HG03108 (cell line): ENCODE data around the gene ADAMTS7.
"Not testable (repeated sequence)": the region's sequence is repeated elsewhere in the genome, so short reads cannot be mapped to it uniquely, and the experiment has no call there.

Experiments used
- ATAC-seq: cut with Tn5 transposase; IDR thresholded peaks from one replicate; pipeline ENCODE4 v1.9.1; 2021; ENCODE audit warnings: moderate library complexity; ENCODE audit not compliant: unreplicated experiment

Gene ADAMTS7

DNA sequence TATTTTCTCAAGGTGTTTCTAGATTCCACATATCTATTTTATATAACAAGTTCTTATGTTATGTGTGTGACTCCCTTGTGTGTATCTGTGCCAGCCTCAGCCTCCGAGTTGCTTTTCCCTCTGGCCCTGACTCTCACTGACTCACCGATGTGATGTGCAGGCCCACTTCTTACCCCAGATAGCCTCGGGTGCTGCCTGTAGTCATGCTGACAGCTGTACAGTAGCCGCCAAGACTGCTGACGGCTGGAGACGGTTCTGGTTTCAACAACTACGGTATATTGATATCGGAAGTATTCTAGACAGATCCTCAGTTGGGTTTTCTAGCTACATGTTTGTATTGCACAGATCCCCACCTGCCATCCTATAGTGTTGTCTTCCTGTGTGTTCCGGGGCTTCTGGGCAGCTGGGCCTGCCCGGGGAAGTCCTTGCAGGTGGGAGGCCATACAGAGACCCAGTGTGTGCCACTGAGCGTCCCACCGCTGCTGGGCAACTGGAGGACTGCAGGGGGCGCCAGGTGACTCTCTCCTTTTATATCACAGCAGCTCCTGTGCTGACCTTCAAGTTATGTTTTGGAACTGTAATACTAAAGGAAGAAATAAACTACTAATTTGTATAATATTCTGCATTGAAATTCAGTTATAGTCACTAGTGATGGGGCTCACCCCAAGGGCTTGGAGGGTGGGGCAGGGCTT lies 55.2 kb downstream of the ADAMTS7 start:
- ATAC-seq, result peak; percentile 17

DNA sequence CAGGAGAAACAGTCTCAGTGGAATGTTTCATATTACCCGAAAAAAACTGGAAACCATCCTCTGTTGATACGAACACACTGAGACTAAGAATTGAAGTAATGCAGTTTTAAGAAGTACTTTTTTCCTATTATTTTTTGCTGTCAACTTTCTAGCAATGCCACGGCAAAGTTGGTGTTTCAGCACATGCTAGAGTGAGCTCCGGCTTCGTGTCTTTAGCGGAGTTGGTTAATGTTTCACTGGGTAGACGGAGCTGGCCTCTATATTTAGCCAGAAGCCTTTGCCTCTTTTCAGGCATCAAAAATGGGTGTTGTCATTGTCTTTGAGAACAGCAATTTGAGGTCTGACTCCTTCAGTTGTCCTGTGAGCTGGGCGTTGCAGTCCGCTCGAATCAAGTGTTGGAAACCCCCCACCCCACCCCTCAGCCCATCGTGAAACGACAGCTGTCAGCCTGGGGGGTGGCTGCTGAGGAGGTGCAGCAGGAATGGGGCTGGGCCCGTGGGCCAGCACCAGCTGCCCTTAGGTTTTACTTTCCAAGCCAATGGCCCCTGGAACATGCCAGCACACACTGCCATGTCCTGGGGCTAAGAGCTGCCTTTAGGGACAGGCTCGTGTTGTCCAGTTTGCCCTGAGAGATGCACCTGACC lies 56.5 kb downstream of the ADAMTS7 start:
- not testable (repeated sequence) for ATAC-seq

DNA sequence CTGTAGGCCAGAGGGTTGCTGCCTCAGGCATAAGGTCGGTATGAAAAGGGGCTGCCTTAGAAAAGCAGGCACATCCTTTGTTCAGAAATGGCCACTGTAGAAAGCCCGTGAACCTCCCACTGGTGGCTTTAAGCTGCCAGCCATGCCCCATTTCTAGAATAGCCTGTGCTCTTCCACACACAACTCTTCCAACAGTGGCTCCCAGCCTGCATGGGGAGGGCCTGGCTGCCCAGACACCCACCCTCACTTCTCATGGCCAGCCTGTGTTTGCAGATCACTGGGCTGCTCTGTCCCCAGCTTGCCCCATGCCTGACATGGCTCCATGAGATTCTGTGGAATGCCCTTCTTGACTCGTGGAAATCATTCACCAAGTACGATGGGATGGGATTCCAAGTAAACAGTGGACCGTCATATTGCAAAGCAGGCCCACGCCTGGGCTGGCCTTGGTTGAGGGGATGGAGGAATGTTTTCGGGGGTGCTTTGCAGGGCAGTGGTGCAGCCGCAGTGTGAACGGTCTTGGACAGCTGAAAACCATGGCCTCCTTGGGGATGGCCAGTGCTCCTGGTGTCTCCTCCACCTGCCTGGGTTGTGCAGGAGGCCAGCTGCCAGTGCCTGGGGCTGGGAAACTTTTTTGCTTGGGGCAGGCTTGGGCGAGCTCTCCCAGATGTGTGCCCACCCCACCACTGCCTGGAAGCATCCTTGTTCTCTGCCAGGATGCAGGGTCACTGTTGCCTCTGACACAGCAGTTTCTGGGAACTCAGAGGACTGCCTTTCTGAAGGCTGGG lies 57.3 kb downstream of the ADAMTS7 start:
- not testable (repeated sequence) for ATAC-seq

DNA sequence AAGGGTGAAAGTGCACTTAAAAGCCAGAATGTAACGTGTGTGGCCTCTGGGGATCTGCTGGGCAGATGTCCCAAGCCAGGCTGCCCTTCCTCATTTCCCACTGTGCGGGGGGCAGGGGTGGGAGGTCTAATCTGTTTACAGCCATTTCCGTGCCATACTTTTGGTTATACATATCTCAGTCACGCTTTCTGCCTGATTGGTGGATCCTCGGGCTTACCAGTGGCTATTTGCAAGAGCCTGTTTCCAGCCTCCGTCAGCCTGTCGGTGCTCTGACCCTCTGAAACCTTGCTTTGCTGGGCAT lies 58.0 kb downstream of the ADAMTS7 start:
- not testable (repeated sequence) for ATAC-seq

DNA sequence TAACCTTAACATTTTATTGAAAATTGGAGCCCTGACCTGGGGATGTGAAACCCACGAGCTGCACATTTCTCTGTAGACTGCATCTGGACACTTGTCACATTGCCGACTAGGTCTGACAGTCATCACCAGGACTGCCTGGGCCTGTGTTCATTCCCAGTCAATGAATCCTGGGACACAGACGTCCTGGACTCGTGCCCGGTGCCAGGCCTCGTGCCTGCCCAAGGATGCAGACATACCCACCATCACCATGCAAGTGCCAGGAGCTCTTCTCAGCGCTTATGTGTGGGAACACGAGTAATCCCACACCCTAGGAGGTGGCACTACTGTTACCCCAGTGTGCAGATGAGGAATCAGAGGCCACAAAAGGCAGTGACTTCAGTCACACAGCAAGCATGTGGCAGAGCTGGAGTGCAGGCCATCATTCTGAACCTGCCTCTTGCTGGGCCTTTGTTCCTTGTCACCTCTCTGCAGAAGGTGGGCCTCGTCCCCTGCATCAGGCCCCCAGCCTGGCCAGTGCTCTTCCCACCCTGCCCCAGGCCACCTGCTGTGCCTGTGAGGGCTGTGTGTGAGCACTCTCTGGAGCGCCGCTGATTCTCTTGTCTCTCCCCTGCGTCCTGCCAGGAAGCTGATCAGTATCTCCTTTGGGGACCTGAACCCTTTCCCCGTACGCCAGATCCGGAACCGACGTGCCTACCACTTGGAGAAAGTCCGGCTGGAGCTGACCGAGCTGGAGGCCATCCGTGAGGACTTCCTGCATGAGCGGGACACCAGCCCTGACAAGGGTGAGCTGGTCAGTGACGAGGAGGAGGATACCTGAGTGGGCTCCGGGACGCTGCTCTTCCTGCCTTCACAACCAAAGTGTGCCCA lies 58.5 kb downstream of the ADAMTS7 start:
- no peak for ATAC-seq

DNA sequence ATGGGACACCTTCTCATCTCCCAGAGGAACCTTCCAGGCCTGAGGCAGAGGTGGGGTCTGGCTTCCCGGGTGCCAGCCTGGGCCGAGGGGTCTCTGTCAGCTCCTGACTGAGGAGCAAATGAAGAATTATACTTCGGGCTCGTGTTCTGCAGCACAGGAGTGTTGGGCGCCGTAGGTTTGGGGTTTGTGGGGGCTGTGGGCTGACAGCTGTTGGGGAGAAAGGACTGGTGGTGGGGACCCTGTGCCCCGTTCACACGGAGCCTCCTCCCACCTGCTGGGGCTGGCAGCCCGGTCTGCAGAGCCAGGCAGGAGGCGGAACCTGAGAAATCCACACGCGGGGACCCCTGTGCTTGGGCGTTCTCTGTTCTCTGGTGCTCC lies 59.7 kb downstream of the ADAMTS7 start:
- no peak for ATAC-seq

DNA sequence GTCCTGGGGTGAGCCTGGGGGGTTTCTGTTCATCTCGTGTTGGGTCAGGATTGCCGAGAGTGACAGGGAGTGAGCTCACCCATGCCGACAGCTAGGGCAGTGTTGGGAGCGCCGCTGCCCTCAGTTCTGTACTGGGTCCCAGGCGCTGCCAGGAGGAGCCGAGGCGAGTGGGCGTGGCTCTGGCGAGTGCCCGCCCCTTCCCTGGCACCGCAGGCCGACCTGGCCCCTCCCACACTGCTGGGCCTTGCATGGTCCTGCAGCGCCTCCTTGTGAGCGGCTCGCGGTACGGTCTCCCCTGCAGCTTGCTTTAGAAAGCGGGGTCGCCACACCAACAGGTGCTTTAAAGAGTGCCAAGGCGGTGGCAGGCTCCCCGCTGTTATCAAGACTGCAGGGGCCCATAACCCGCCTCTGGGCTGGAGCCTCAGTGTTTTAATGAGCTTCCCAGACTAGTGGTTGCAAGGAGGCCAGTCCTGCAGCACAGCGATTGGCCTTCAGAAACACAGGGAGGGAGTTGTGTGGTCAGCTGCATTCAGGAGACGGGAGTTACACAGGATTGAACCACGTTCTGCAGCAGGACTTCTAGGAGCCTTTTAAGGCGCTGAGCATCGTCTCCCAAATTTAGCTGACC lies 60.2 kb downstream of the ADAMTS7 start:
- ATAC-seq, result peak; percentile 86

DNA sequence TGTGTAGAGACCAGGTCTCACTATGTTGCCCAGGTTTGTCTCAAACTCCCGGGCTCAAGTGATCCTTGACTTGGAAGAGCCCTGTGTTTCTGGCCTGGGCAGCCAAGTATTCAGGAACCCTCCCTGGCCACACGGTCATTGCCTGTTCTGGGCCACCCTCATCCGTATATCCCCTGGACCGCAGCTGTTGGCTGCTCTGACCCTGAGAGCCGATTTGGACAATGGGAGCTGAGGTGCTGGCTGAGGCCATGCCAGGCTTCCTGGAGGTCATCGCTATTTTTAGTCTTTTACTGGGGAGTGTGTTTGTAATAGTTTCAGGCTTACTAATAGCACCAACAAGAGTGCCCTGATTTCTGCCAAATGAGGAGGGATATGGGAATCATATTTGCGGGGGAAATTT lies 60.7 kb downstream of the ADAMTS7 start:
- ATAC-seq, result no peak

DNA sequence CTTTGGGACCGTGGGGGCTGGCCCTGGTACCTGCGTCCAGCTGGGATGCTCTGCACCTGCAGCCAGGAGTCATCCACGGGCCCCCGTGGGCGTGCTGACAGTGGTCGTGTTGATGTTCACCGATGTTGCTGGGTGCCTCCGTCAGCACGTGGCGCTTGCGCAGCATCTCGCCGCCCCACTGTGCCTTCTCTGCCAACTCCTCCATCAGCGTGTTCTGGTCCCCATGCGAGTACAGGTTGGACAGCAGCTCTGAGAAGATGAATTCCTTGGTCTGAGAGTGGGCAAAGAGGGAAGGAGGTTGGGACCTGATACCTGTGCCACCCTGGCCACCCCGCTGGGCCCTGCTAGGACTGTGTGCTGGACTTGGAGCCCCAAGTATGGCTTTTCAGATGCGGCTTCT lies 61.4 kb downstream of the ADAMTS7 start:
- ATAC-seq, result no peak

DNA sequence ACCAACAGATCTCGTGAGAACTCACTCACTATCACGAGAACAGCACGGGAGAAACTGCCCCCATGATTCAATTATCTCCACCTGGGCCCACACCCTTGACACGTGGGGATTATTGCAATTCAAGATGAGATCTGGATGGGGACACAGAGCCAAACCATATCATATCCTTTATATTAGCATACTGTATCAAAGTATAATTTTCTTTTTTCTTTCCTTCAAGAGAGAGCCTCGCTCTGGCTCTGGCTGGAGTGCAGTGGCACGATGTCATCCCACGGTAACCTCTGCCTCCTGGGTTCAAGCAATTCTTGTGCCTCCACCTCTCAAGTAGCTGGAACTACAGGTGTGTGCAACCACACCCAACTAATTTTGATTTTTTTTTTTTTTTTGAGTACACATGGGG lies 63.4 kb downstream of the ADAMTS7 start:
- not testable (repeated sequence) for ATAC-seq

DNA sequence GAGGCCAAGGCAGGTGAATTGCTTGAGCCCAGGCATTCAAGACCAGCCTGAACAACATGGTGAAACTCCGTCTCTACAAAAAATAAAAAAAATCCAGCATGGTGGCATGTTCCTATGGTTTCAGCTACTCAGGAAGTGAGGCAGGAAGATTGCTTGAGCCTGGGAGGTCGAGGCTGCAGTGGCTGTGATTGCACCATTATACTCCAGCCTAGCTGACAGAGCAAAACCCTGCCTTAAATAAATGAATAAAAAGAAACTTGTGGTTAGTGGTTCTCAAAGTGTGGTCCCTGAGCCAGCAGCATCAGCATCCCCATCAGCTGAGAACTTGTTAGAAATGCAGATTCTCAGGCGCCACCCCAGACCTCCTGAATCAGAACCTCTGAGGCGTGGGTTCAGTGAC lies 69.6 kb downstream of the ADAMTS7 start:
- not testable (repeated sequence) for ATAC-seq

DNA sequence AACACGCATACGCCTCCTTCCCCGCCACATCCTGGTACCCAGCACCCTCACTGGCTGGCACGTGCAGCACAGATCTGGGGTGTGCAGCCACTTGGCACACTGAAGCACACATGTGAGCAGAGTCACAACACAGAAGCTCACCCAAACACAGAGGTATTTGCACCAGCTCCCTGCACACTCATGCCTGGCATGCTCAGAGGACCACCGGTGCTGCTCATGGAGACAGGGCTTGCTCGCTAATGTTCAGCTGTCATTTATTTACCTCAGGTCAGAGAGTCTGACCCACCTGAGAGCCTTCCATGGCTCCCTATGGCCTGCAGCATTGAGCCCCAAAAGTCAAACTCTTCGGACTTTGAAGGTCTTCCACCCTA lies 70.4 kb downstream of the ADAMTS7 start:
- no peak for ATAC-seq

DNA sequence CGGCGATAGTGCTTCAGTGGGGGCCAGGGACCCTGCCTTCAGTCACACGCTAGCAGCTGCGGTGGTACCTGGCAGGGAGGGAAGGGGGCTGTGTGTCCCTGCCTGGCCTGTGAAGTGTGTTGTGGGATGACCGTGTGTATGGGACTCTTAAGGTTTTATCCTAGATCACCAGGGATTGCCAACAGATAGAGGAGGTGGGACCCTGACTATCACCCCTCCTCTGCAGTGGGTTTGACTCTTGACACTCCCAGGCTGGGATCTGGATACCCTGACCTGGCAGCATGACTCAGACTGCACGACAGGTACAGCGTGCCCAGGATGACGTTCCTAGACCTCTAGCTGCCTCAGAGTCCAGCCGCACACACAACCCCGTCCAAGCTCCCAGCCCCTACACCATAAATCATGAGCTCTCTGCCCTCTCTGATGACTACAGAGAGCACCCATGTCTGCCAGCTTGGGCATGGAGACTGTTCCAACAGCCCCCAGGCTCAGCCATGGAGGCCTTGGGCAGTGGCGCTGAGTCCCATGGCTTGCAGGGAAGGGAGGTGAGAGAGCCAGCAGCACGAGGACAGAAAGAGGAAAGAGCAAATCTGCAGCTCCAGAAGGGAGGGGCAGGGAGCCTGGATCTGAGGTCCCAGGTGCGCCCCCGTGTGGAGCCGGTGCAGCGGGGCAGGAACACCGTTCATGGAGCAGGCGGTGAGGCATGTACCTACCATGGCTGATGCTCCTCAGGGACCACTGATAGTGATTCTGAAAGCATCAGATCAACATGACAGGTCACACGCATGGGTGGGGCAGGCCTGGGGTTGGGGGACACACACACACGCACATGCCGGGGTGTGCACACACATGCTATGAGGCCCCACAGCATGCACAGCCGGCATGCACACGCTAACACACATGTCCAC lies 71.0 kb downstream of the ADAMTS7 start:
- no peak for ATAC-seq

DNA sequence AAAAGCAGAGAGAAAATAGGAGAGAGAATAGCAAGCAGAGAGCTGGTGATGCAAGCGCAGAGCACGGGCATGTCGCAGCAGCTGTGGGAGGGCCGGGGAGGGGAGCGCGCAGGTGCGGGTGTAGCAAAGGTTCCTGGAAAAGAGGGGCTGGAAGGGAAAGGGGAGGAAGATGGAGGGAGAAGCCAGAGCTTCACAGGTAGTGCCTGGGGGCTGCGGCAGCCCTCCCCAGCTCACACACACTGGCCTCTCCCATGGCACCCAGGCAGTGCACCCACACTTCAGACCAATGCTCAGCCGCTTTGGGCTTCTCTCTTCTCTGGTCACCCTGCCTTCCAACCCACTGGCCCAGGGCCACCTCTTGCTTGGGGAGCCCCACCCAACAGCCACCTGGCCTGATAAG lies 72.1 kb downstream of the ADAMTS7 start:
- no peak for ATAC-seq

DNA sequence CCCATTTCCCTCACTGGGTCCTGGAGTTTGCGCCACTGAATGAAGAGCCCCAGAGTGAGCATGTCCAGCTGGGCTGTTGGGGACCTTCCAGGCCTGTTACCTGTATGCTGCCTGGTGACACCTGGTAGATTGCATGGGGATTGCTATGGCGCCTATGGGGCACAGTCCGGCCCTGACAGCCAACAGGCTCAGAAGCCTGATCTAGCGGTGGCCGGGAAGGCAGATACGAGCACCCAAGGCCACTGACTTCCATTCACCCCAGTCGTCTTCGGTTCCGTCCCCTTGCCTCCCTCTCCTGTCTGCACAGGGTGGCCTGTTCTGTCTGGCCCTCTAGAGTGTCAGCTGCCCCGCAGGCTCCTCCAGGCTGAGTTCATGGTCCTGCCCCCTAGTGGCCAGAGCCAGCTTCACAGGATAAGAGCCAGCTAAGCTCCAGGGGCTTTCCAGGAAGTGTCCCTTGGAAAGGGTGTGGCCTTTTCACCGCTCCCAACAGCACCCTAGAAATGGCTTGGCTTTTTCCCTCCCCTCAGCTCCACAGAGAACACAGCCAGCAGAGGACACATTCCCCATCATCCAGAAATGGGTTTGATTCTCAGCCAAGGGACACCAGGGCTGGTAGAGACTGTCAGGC lies 73.2 kb downstream of the ADAMTS7 start:
- ATAC-seq, result not testable (repeated sequence)

DNA sequence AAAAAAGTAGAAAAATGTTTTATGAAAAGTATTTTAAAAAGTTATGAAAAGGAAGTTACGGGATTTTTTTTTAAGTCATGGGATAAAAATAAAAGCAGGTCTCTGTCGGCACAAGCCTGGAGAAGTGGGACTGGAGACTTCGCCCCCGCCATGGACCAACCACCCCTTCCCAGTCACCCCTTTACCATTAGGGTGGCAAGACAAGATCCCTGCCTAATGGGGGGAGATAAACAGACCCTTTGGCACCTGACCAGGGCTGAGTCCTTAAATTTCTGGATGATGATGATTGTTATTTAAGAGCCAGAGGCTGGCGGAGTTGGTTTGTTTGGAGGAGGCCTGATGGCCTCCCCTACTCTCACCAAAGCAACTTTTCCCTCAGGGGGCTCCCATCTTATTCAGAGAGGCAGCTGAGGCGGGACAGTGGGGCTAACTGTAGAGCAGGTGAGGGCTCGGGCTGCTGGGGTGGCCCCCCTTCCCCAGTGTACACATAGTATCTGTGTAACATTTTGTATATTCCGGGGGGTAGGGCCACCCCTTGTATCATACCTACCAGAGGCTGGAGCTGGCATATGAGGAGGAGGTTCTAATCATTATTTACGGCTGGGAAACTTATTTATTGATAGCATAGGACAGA lies 74.0 kb downstream of the ADAMTS7 start:
- ATAC-seq, result no peak

DNA sequence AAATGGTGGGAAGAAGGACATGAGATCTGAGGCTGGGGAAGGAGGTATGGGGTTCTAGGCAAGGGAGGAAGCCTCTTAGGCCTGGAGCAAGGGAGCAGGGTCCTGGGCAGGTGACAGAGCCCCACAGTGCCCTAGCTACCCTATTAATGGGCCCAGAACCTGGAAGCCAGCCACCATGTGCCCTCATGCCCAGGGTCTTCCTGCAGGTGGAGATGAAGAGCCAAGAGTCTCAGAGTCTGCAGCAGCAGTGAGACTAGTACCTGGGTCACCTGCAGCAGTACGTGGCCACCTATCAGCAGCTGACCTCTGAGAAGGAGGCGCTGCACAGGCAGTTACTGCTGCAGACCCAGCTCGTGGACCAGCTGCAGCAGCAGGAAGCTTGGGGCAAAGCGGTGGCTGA lies 75.0 kb downstream of the ADAMTS7 start:
- ATAC-seq, result not testable (repeated sequence)

DNA sequence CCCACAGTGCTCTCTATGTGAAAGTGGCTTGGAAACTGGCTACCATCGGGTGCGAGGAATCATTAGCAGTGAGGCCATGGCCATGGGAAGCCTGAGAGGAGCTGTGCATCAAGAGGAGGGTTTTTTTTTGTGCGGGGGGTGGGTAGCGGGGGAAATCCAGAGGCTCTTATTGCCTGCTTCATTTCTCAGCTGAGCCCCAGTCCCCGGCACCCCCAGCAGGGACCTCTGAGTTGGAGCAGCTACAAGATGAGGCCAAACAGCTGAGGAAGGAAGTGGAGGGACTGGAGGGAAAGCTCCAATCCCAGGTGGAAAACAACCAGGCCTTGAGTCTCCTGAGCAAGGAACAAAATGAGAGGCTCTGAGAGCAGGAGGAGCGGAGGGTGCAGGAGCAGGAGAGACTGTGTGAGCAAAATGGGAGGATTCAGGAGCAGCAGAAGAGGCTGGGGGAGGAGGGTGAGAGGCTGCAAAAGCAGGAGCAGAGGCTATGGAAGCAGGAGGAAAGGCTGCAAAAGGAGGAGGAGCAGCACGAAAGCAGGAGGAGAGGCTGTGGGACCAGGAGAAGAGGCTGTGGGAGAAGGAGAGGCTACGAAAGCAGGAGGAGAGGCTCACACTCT lies 76.7 kb downstream of the ADAMTS7 start:
- no peak for ATAC-seq
